B cell (primary cell): ENCODE data around the gene HPDL. TPM values are rescaled to one million over a fixed set of nuclear protein-coding genes. Genes with fewer than 3 reads are reported as not detected.

Source experiments
- ATAC-seq: fragments of 200-7000 bp; cut with Tn5 transposase; one replicate; pipeline ENCODE4 v1.10.0; 2021; ENCODE audit warnings: low read depth, mild to moderate bottlenecking, moderate number of reproducible peaks, moderate library complexity
- CTCF ChIA-PET: fragments of 350-600 bp; sonication (Branson Sonifier 250); formaldehyde crosslinking; loops from one replicate; lab custom pipeline; 2021; ENCODE audit warnings: antibody characterized with exemption, inconsistent platforms; lab: Charles Lee
- POLR2A ChIA-PET: fragments of 350-600 bp; sonication (Branson Sonifier 250); formaldehyde crosslinking; loops from one replicate; lab custom pipeline; 2021; ENCODE audit warnings: antibody characterized with exemption; lab: Charles Lee
- DNase-seq: peaks from one replicate; pipeline ENCODE4 v3.0.0; 2013
- H2AFZ ChIP-seq: 2 replicates; pipeline ENCODE4 v1.6.1; 2012; ENCODE audit warnings: mild to moderate bottlenecking, low read depth, low read length; ENCODE audit not compliant: insufficient read depth, poor library complexity, severe bottlenecking
- H3K27ac ChIP-seq, 2 donors: 1 replicate in 1 of 2; 2 replicates in 1 of 2; pipeline ENCODE4 v1.5.1; 2012 to 2013; ENCODE audit warnings: low read length in 2 of 2, mild to moderate bottlenecking in 2 of 2, moderate library complexity in 1 of 2
- H3K27me3 ChIP-seq, 4 experiments: fragments of 200-600 bp in 1 of 4; sonication (generic) in 1 of 4; replicated peaks in 1 of 4; 1 replicate in 2 of 4; 2 replicates in 2 of 4; pipeline versions ENCODE4 v1.6.1 to v1.7.0; 2013 to 2016; ENCODE audit warnings: low read length in 3 of 4, mild to moderate bottlenecking in 2 of 4, mixed read lengths in 1 of 4, moderate library complexity in 1 of 4; ENCODE audit not compliant: insufficient read depth in 4 of 4, control insufficient read depth in 3 of 4; ENCODE audit errors: control extremely low read depth in 1 of 4
- H3K36me3 ChIP-seq, 2 experiments: replicated peaks in 1 of 2; 1 replicate in 1 of 2; 2 replicates in 1 of 2; pipeline versions ENCODE4 v1.6.1 to v1.7.1; 2013; ENCODE audit warnings: low read length in 1 of 2; ENCODE audit not compliant: insufficient read depth in 2 of 2, control insufficient read depth in 1 of 2; ENCODE audit errors: control extremely low read depth in 1 of 2, extremely low read depth in 1 of 2
- H3K4me1 ChIP-seq, 2 donors: fragments of 200-600 bp in 1 of 2; sonication (generic) in 1 of 2; 1 replicate in 1 of 2; 2 replicates in 1 of 2; pipeline versions ENCODE4 v1.5.1 to v1.6.1; 2013 to 2017; ENCODE audit warnings: low read length in 2 of 2; ENCODE audit not compliant: control insufficient read depth in 2 of 2, insufficient read depth in 2 of 2
- H3K4me2 ChIP-seq: replicated peaks from 2 replicates; pipeline ENCODE3; 2012; ENCODE audit warnings: mild to moderate bottlenecking, low read depth, low read length; ENCODE audit not compliant: poor library complexity, severe bottlenecking
- H3K4me3 ChIP-seq, 5 experiments: fragments of 200-600 bp in 1 of 5; sonication (generic) in 1 of 5; 1 replicate in 3 of 5; 2 replicates in 2 of 5; pipeline versions ENCODE4 v1.5.1 to v1.7.0; 2011 to 2016; ENCODE audit warnings: low read length in 4 of 5, mild to moderate bottlenecking in 4 of 5, low read depth in 2 of 5, control low read depth in 1 of 5, moderate library complexity in 1 of 5; ENCODE audit not compliant: insufficient read depth in 1 of 5; ENCODE audit errors: control extremely low read depth in 1 of 5, extremely low read depth in 1 of 5
- H3K79me2 ChIP-seq: fragments of 200-600 bp; sonication (generic); one replicate; pipeline ENCODE4 v1.6.0; 2016; ENCODE audit warnings: low read length; ENCODE audit not compliant: control insufficient read depth, insufficient read depth
- H3K9ac ChIP-seq: fragments of 200-600 bp; sonication (generic); 2 replicates; pipeline ENCODE4 v1.6.1; 2017; ENCODE audit warnings: mild to moderate bottlenecking, low read length, moderate library complexity
- H3K9me3 ChIP-seq, 3 donors: one replicate each; pipeline versions ENCODE4 v1.6.1 to v1.7.1; 2013; ENCODE audit warnings: low read length in 2 of 3; ENCODE audit not compliant: control insufficient read depth in 2 of 3, insufficient read depth in 1 of 3; ENCODE audit errors: control extremely low read depth in 1 of 3
- H4K20me1 ChIP-seq: 2 replicates; pipeline ENCODE4 v1.6.0; 2012; ENCODE audit warnings: mild to moderate bottlenecking, low read length; ENCODE audit not compliant: insufficient read depth, control insufficient read depth, poor library complexity, severe bottlenecking
- H3K27ac Mint-ChIP-seq: one replicate; pipeline ENCODE4 v1.8.0; 2021; ENCODE audit warnings: mixed read lengths
- H3K27me3 Mint-ChIP-seq: one replicate; pipeline ENCODE4 v1.8.0; 2021; ENCODE audit warnings: mixed read lengths
- H3K4me1 Mint-ChIP-seq: one replicate; pipeline ENCODE4 v1.8.0; 2021; ENCODE audit warnings: mixed read lengths
- H3K4me3 Mint-ChIP-seq: one replicate; pipeline ENCODE4 v1.8.0; 2021; ENCODE audit warnings: mixed read lengths
- H3K9me3 Mint-ChIP-seq: one replicate; pipeline ENCODE4 v1.8.0; 2022; ENCODE audit warnings: mixed read lengths; ENCODE audit not compliant: insufficient read depth
- CTCF ChIP-seq: fragments of 200-600 bp; IDR thresholded peaks from one replicate; pipeline ENCODE4 v1.8.0; 2022; ENCODE audit warnings: antibody characterized with exemption, mild to moderate bottlenecking
- EZH2 ChIP-seq: IDR thresholded peaks from 2 replicates; pipeline ENCODE4 v1.6.1; 2012; ENCODE audit warnings: borderline replicate concordance, low read depth, mild to moderate bottlenecking, moderate library complexity, low read length; ENCODE audit not compliant: insufficient read depth, poor library complexity, severe bottlenecking
- WGBS: methylation state at CpG from one replicate; pipeline ENCODE4 v1.1.5; 2013; ENCODE audit warnings: missing lambda C conversion rate; ENCODE audit not compliant: insufficient coverage; 5-methylcytosine and 5-hydroxymethylcytosine counted together
- intact Hi-C: fragments of 100-400 bp; cut with micrococcal nuclease; formaldehyde crosslinking; loops from one replicate; pipeline ENCODE4 v1.10.0; 2022
- polyA plus RNA-seq: library from polyadenylated mRNA; depleted of rRNA; stranded (reverse); fragments of >200 nt; gene quantifications from 2 replicates; pipeline ENCODE4 v1.2.3, GENCODE V29; 2012
- total RNA-seq, 2 donors: library from RNA; stranded (reverse); fragments of 120-200 nt in 1 of 2; gene quantifications; 1 replicate in 1 of 2; 2 replicates in 1 of 2; pipeline versions ENCODE4 v1.2.3 to v1.2.4, GENCODE V29; 2013 to 2022

The HPDL gene
- total and polyA plus RNA-seq, 2 donors (not counting 1 experiment from before 2014, with no cell fraction given): 0.67 to 0.79 TPM

- H3K27me3 ChIP-seq: no peaks in the 10 kb centered on the region
- no peak overlapping the region for H3K27ac ChIP-seq
- CTCF ChIA-PET: no interaction called here
- TF ChIP-seq EZH2: no peak
- no peak for TF ChIP-seq CTCF
- no peaks in the 10 kb centered on the region for H4K20me1 ChIP-seq
- H3K4me3 ChIP-seq: no peak overlapping the region
- H3K4me1 Mint-ChIP-seq: no peaks in the 10 kb centered on the region
- 100% methylated on average over 4 of the region's 4 CpGs for WGBS
- H3K9ac ChIP-seq: no peak overlapping the region
- H3K79me2 ChIP-seq: no peaks in the 10 kb centered on the region
- peaks cover 0 to 3% (median 0%) of the 10 kb centered on the region in 3 donors for H3K9me3 ChIP-seq
- POLR2A ChIA-PET: no interaction called here
- no peaks in the 10 kb centered on the region for H3K9me3 Mint-ChIP-seq
- no peaks in the 10 kb centered on the region for H3K36me3 ChIP-seq
- H2AFZ ChIP-seq: no peak overlapping the region
- intact Hi-C loops: no loop called here
- DNase-seq: no peak
- no peaks in the 10 kb centered on the region for H3K27me3 Mint-ChIP-seq
- no peak overlapping the region for H3K4me2 ChIP-seq
- ATAC-seq: no peak
- no peak overlapping the region for H3K27ac Mint-ChIP-seq
- no peak overlapping the region for H3K4me3 Mint-ChIP-seq
- no peaks in the 10 kb centered on the region for H3K4me1 ChIP-seq
Measured at GRCh38 chr1:45319761-45320160, 6.9 kb upstream of the HPDL start.

GRCh38 chr1:45321444-45321843 lies 5.3 kb upstream of the HPDL start:
- peaks cover 3 to 4% of the 10 kb centered on the region in 2 donors for H3K4me1 ChIP-seq
- H3K9ac ChIP-seq: no peak overlapping the region
- no peaks in the 10 kb centered on the region for H3K27me3 Mint-ChIP-seq
- no peaks in the 10 kb centered on the region for H3K27me3 ChIP-seq
- H3K9me3 ChIP-seq: no peaks in the 10 kb centered on the region
- H3K36me3 ChIP-seq: no peaks in the 10 kb centered on the region
- no peak overlapping the region for H2AFZ ChIP-seq
- H4K20me1 ChIP-seq: no peaks in the 10 kb centered on the region
- DNase-seq (no peak), ATAC-seq (no peak)
- H3K4me3 ChIP-seq: no peak overlapping the region
- H3K4me2 ChIP-seq: no peak overlapping the region
- no peaks in the 10 kb centered on the region for H3K79me2 ChIP-seq
- WGBS: 83% methylated on average over 1 of the region's 5 CpGs
- H3K27ac Mint-ChIP-seq: no peak overlapping the region
- intact Hi-C loops: no loop called here
- ChIA-PET POLR2A (no interaction called here), CTCF (no interaction called here)
- TF ChIP-seq EZH2 (no peak), CTCF (no peak)
- H3K9me3 Mint-ChIP-seq: no peaks in the 10 kb centered on the region
- H3K4me1 Mint-ChIP-seq: peaks cover 5% of the 10 kb centered on the region
- no peak overlapping the region for H3K27ac ChIP-seq
- peak overlapping the region; percentile 27 for H3K4me3 Mint-ChIP-seq
